Measurements from ENCODE around the gene PPP6R3.

Gene PPP6R3

GRCh38 chr11:68659158-68659921, 198.8 kb downstream of the PPP6R3 start:
- Histone ChIP-seq H3K27me3 (ENCODE audit: insufficient read depth, low read length) (peaks cover 11% of the 10 kb centered on the region; the same call in 1 of the 2 replicates), H3K36me3 (ENCODE audit: insufficient read depth, low read length) (no peaks in the 10 kb centered on the region; the same call in 1 of the 2 replicates), H3K27ac (ENCODE audit: low read depth, low read length, poor library complexity, severe bottlenecking) (no peak overlapping the region), H3K4me2 (ENCODE audit: low read length) (no peak overlapping the region), H3F3A (ENCODE audit: insufficient read depth, low read length) (no peaks in the 10 kb centered on the region), H3K9me3 (ENCODE audit: low read length) (0 out of 2 replicates have a peak, but pooled peaks cover 2% of the 10 kb centered on the region), H3K4me1 (ENCODE audit: insufficient read depth, low read length, severe bottlenecking) (no peaks in the 10 kb centered on the region), H3K4me3 (ENCODE audit: low read depth, low read length, poor library complexity, severe bottlenecking) (no peak overlapping the region), H4K20me1 (ENCODE audit: insufficient read depth, low read length) (no peaks in the 10 kb centered on the region), H3K9me2 (ENCODE audit: low read depth, low read length) (no peaks in the 10 kb centered on the region), H3K79me2 (ENCODE audit: insufficient read depth, low read length) (no peaks in the 10 kb centered on the region), H2AFZ (ENCODE audit: low read length) (no peak overlapping the region), H3K9ac (ENCODE audit: low read length) (no peak overlapping the region)
- no peak for TF ChIP-seq EZH2 (IDR thresholded peaks at IDR 0.05; ENCODE audit: borderline replicate concordance, low read length)
- no peak for TF ChIP-seq CTCF (IDR thresholded peaks at IDR 0.05; ENCODE audit: low read length)

DNA sequence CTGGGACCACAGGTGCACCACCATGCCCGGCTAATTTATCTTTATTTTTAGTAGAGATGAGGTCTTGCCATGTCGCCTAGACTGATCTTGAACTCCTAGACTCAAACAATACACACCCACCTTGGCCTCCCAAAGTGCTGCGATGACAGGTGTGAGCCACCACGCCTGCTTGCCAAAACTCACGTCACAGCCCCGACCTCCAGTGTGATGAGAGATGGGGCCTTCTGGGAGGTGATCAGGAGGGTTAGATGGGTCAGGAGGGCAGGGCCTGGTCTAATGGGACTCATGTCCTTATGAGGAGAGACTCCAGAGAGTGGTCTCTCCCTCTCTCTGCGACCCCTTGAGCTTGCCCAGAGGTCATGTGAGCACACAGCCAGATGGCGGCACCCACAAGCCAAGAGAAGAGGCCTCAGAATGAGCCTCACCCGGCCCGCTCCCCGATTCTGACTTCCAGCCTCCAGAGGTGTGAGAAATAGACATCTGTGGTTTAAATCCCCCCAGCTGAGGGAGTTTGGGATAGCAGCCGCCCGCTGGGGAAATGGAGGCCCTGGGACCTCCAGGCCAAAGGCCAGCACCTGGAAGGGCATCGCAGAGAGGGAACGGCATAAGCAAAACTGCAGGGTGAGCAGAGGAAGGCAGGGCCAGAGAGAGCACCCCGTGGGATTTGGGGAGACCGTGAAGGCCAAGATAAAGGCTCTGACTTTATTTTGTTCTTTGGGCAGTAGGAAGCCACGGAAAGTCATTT, 199.7 kb downstream of the PPP6R3 start:
- Histone ChIP-seq H3K9me3 (ENCODE audit: low read length) (0 out of 2 replicates have a peak, but pooled peaks cover 2% of the 10 kb centered on the region), H3K27ac (ENCODE audit: low read depth, low read length, poor library complexity, severe bottlenecking) (no peak overlapping the region), H3K4me1 (ENCODE audit: insufficient read depth, low read length, severe bottlenecking) (no peaks in the 10 kb centered on the region), H3K4me3 (ENCODE audit: low read depth, low read length, poor library complexity, severe bottlenecking) (no peak overlapping the region), H4K20me1 (ENCODE audit: insufficient read depth, low read length) (no peaks in the 10 kb centered on the region), H3K9me2 (ENCODE audit: low read depth, low read length) (no peaks in the 10 kb centered on the region), H3K36me3 (ENCODE audit: insufficient read depth, low read length) (no peaks in the 10 kb centered on the region; the same call in 1 of the 2 replicates), H3K27me3 (ENCODE audit: insufficient read depth, low read length) (peaks cover 11% of the 10 kb centered on the region; the same call in 1 of the 2 replicates), H2AFZ (ENCODE audit: low read length) (no peak overlapping the region), H3K79me2 (ENCODE audit: insufficient read depth, low read length) (no peaks in the 10 kb centered on the region), H3K4me2 (ENCODE audit: low read length) (no peak overlapping the region), H3F3A (ENCODE audit: insufficient read depth, low read length) (no peaks in the 10 kb centered on the region), H3K9ac (ENCODE audit: low read length) (no peak overlapping the region)
- TF ChIP-seq EZH2 (IDR thresholded peaks at IDR 0.05; ENCODE audit: borderline replicate concordance, low read length), result no peak
- TF ChIP-seq CTCF (IDR thresholded peaks at IDR 0.05; ENCODE audit: low read length), result no peak

DNA sequence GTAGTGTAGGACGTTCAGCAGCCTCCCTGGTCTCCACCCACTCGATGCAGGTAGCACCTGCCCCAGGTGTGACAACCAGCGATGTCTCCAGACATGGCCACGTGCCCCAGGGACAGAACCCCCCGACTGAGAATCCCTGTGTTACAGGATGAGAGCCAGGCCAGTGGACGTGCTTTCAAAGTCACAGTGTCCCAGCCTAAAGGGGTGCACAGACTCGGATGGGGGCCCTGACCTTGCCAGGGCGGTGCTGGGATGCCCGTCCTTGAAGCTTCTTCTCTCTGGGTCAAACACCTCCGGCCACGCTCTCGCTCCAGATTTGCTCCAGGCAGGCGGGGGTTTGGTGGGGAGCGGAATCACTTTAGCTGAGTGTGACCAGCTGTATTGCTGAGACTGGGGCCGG, 200.5 kb downstream of the PPP6R3 start:
- TF ChIP-seq CTCF (IDR thresholded peaks at IDR 0.05; ENCODE audit: low read length) (no peak), EZH2 (IDR thresholded peaks at IDR 0.05; ENCODE audit: borderline replicate concordance, low read length) (no peak)
- Histone ChIP-seq H3K9me3 (ENCODE audit: low read length) (0 out of 2 replicates have a peak, but pooled peaks cover 2% of the 10 kb centered on the region), H3K27me3 (ENCODE audit: insufficient read depth, low read length) (peaks cover 8% of the 10 kb centered on the region; the same call in 1 of the 2 replicates), H3K27ac (ENCODE audit: low read depth, low read length, poor library complexity, severe bottlenecking) (no peak overlapping the region), H3K4me3 (ENCODE audit: low read depth, low read length, poor library complexity, severe bottlenecking) (no peak overlapping the region), H3K4me1 (ENCODE audit: insufficient read depth, low read length, severe bottlenecking) (no peaks in the 10 kb centered on the region), H3F3A (ENCODE audit: insufficient read depth, low read length) (no peaks in the 10 kb centered on the region), H4K20me1 (ENCODE audit: insufficient read depth, low read length) (no peaks in the 10 kb centered on the region), H3K79me2 (ENCODE audit: insufficient read depth, low read length) (no peaks in the 10 kb centered on the region), H3K4me2 (ENCODE audit: low read length) (no peak overlapping the region), H3K9me2 (ENCODE audit: low read depth, low read length) (no peaks in the 10 kb centered on the region), H3K9ac (ENCODE audit: low read length) (no peak overlapping the region), H2AFZ (ENCODE audit: low read length) (no peak overlapping the region), H3K36me3 (ENCODE audit: insufficient read depth, low read length) (no peaks in the 10 kb centered on the region; the same call in 1 of the 2 replicates)

Measured in OCI-LY1 (cell line).